Measurements from ENCODE around the gene TMEM88.

Gene TMEM88

DNA sequence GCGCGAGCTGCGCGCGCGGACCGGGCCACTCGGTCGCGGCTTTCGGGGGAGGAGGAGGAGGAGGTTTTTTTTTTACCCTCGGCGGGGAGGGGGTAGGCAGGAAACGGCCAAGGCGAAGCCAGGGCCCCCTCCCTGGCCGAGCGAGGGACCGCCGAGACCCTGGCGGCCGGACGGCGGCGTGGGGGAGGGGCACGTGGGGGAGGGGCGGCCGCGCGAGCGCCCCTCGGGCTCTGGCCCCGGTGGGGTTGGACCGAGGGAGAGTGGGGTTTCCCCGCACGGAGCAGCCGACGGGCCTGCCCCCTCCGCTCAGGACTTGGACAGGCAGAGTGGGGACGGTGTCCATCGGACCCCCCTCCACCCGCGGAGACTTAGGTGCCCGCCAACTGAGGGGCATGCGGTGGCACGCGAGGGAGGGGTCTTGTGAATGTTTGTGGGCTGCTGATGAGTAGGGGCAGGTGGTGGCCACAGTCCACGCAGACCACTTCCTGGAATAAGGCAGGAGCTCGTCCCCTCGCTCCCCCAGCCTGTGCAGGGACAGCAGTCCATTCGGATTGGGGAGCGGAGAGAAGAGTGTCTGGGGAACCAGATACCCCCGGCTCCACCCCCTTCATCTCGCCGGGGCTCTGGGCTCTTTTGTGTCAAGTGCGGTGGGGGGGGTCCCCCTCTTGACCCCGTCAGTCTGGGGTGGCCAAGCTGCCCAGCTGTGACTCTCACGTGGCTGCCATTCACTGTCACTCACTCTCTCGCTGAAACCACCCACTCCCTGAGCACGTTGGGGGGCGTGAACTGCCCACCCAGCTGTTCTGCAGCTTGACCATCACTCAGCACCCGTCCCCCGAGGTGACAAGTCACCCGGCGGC, 30.7 kb downstream of the TMEM88 start:
- in situ Hi-C loops (cut with MboI; ENCODE audit: low sequenced_read_pairs, unreplicated experiment): no loop called here
- TF ChIP-seq, protein P1, sequence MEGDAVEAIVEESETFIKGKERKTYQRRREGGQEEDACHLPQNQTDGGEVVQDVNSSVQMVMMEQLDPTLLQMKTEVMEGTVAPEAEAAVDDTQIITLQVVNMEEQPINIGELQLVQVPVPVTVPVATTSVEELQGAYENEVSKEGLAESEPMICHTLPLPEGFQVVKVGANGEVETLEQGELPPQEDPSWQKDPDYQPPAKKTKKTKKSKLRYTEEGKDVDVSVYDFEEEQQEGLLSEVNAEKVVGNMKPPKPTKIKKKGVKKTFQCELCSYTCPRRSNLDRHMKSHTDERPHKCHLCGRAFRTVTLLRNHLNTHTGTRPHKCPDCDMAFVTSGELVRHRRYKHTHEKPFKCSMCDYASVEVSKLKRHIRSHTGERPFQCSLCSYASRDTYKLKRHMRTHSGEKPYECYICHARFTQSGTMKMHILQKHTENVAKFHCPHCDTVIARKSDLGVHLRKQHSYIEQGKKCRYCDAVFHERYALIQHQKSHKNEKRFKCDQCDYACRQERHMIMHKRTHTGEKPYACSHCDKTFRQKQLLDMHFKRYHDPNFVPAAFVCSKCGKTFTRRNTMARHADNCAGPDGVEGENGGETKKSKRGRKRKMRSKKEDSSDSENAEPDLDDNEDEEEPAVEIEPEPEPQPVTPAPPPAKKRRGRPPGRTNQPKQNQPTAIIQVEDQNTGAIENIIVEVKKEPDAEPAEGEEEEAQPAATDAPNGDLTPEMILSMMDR (IDR thresholded peaks at IDR 0.05; ENCODE audit: borderline replicate concordance, control extremely low read depth, extremely low read depth, insufficient read depth, missing control alignments): peak; percentile 11
- DNase-seq (ENCODE audit: low spot score): peak; percentile 79

DNA sequence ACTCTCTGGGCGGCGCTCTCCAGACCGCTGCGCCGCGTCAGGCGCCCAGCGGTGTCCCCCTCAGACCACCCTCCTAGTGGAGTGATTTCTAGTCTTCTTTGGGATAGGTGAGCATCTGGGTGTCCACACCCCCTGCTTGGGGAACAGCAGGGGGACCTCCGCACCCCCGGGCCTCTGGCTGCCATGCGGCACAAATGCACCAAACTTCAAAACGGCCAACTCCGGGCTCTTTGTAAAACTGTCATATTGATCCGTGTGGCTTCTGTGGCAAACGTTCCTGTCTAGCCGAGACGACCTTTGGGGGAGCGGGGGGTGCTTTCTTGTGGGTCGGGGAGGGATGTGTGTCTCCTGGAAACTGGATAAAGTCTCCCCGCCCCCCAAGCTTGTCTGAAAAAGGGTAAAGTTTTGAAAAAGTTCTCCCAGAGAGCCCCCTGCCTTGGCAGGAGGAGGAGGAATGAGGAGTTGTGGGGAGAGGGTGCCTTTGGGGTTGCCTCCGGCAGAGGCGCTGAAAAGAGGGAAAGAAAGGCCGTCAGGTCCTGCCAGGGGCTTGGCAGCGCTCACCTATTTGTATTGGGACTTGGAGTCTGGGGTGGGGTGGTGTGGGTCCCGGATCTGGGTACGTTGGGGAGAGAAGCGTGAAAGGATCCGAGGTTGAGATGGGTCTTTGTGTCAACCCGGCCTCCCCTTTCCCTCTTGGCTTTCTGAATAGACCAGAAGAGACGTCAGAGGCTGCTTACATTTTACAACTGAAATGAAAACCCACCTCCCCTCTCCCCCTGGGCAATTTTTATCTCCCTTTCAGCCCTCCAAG, 31.6 kb downstream of the TMEM88 start:
- TF ChIP-seq, protein P1 (IDR thresholded peaks at IDR 0.05; ENCODE audit: borderline replicate concordance, control extremely low read depth, extremely low read depth, insufficient read depth, missing control alignments): no peak
- in situ Hi-C loops (cut with MboI; ENCODE audit: low sequenced_read_pairs, unreplicated experiment): no loop called here
- DNase-seq (ENCODE audit: low spot score): peak; percentile 54

DNA sequence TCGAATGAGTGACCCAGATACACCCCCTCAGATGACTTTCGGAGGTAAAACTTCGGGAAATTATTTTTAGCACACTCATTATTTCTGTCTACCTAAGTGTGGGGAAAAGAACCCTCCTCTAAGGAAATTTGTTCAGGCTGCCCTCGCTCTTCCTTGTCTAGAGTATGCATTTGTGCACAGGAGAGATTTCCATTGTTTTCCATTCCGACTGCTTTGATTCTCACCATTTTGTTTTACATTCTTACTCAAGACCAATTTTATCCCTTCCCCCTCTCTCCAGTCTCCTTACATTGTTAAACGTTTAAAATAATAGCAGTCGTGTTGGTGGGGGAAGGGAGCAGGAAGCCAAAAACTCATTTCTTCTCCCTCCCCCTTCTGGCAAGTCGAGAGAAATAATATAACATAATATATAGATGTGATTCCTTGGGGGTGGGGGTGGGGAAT, 32.2 kb downstream of the TMEM88 start:
- in situ Hi-C loops (cut with MboI; ENCODE audit: low sequenced_read_pairs, unreplicated experiment): no loop called here
- no peak for DNase-seq (ENCODE audit: low spot score)
- TF ChIP-seq, protein P1 (IDR thresholded peaks at IDR 0.05; ENCODE audit: borderline replicate concordance, control extremely low read depth, extremely low read depth, insufficient read depth, missing control alignments): no peak

DNA sequence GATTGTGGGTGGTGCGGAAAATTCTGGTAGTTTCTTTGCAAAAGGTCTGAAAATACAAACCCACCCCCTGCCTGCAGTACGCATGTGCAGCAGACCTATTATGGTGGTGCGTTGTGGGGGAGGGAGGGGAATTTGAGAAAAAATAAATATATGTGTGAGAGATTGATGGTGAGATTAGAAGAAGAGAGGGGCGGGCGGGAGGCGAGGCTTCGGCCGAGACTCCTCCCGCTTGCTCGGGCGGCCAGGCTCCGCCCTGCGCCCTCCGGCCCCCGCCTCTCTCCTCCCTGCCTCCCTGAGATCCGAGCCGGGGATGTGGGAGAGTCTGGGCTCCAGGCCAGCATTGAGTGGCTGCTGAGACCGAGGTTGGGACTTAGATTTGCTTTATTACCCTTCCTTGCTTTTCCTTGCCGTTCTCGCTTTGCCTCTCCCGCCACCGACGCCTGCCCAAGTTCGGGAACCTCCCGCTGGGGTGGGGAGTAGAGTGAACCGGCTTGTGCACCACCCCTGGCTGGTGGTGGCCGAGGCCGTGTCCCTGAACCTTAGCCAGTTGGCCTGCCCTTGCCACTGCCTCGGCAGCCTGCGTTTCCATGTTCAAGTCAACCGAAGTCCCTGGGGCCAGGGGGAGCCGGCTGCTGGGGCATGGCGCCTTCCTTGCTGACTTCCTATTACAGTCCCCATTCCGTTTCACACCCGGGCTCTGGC, 32.8 kb downstream of the TMEM88 start:
- in situ Hi-C loops (cut with MboI; ENCODE audit: low sequenced_read_pairs, unreplicated experiment): no loop called here
- TF ChIP-seq, protein P1 (IDR thresholded peaks at IDR 0.05; ENCODE audit: borderline replicate concordance, control extremely low read depth, extremely low read depth, insufficient read depth, missing control alignments): no peak
- DNase-seq (ENCODE audit: low spot score): peak; percentile 93

DNA sequence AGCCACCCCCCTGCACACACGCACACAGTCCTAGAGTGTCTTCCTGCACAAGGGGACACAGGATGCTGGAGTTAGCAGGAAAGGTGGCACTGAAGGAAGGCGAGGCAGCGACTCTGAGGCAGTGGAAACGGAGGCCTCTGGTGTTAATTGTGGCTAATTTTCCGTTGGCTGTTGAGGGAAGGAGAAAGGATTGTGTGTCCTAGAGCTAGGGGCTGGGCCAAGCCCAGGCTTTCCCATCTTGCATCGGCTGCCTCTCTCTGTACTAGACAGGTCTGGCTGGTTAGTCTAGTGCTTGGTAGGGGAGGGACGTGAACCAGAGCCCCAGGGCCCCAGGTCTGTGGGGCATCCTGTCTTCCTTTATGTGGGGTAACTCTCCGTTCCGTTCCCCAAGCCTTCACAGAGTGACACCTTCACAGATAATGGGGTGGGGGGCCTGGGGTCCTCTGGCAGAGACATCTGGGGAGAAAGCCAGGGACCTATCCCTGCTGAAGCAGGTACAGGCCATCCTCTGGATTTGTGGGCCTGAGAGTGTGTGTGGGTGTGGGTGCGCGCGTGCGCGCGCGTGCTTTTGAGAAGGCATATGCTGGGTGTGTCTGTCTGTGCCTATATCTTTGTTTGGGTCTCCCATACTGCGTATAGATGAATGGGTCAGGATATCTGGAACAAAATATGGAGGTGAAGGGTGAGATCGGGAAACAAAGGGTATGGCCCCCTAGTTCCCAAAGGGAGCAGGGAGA, 33.5 kb downstream of the TMEM88 start, which contains the start of gene CHD3:
Gene CHD3, plus strand, starts transcription at position 606 of the 737 bp plus-strand sequence. CDS start 212 bp downstream, outside the sequence.
- in situ Hi-C loops (cut with MboI; ENCODE audit: low sequenced_read_pairs, unreplicated experiment): no loop called here
- TF ChIP-seq, protein P1 (IDR thresholded peaks at IDR 0.05; ENCODE audit: borderline replicate concordance, control extremely low read depth, extremely low read depth, insufficient read depth, missing control alignments): no peak

More for the DNA sequence above, 33.5 kb downstream of the TMEM88 start, which contains the start of gene CHD3:
- DNase-seq (ENCODE audit: low spot score): no peak
